A673 (cell line): ENCODE measurements around the gene SPESP1.

Experiments used
- CTCF ChIP-seq: fragments of 300-800, 200-600 bp; sonication (generic); conservative IDR thresholded peaks from 2 replicates; pipeline ENCODE4 v1.5.1; 2017; ENCODE audit warnings: low read depth, mild to moderate bottlenecking, antibody characterized with exemption, low read length, moderate library complexity, mixed read lengths
- EZH2 ChIP-seq: fragments of 200-600 bp; sonication (generic); IDR thresholded peaks from 2 replicates; pipeline ENCODE4 v1.6.1; 2017; ENCODE audit warnings: borderline replicate concordance, low read depth, mild to moderate bottlenecking, mixed read lengths, antibody characterized with exemption, low read length; ENCODE audit not compliant: poor library complexity, severe bottlenecking

DNA sequence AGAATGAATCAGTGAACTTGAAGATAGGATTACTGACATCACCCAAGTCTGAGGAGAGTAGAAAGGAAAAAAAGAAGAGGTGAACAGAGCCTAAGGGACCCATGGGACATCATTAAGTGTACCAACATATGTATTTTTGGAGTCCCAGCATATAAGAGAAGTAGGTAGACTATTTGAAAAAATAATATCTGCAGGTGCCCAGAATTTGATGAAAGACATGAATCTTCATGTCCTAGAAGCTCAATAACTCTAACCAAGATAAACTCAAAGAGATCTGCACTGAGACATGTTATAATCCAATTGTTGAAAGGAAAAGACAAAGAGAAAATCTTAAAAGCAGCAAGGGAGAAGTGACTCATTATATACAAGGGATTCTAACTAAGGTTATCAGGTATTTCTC, 39.0 kb downstream of the SPESP1 start:
- TF ChIP-seq CTCF (no peak), EZH2 (no peak)
